ENCODE data around the gene TK1.
"Not testable (repeated sequence)": the region's sequence is repeated elsewhere in the genome, so short reads cannot be mapped to it uniquely, and the experiment has no call there.

Gene TK1

GRCh38 chr17:78186692-78187595 lies at the start of gene TK1, which contains the start of gene AFMID:
Gene TK1 (minus strand): TSS chr17:78187052. CDS start chr17:78186994, 58 bp downstream.
Gene AFMID (plus strand): TSS chr17:78187362. CDS start chr17:78187371, 9 bp downstream.
- DNase-seq, result peak; percentile 89

GRCh38 chr17:78235885-78236284 lies 49.0 kb upstream of the TK1 start:
- no peak for DNase-seq

- not testable (repeated sequence) for DNase-seq
Observed at GRCh38 chr17:78235022-78235421, 48.2 kb upstream of the TK1 start.

- no peak for DNase-seq
Observed at GRCh38 chr17:78234261-78234865, 47.5 kb upstream of the TK1 start.

GRCh38 chr17:78233678-78234077 lies 46.8 kb upstream of the TK1 start:
- DNase-seq, result no peak

- no peak for DNase-seq
Observed at GRCh38 chr17:78232859-78233173, 46.0 kb upstream of the TK1 start.

GRCh38 chr17:78231991-78232858 lies 45.4 kb upstream of the TK1 start:
- no peak for DNase-seq

GRCh38 chr17:78230996-78231935 lies 44.4 kb upstream of the TK1 start, which contains the start of gene TMEM235:
Gene TMEM235 (plus strand): TSS chr17:78231631. CDS start chr17:78232024, 393 bp downstream.
- no peak for DNase-seq

GRCh38 chr17:78230252-78230962 lies 43.6 kb upstream of the TK1 start:
- DNase-seq, result no peak

GRCh38 chr17:78228176-78228575 lies 41.3 kb upstream of the TK1 start:
- DNase-seq, result no peak

- no peak for DNase-seq
Observed at GRCh38 chr17:78227455-78227916, 40.6 kb upstream of the TK1 start.

- no peak for DNase-seq
Observed at GRCh38 chr17:78226759-78227454, 40.1 kb upstream of the TK1 start.

GRCh38 chr17:78226055-78226758 lies 39.4 kb upstream of the TK1 start:
- no peak for DNase-seq

GRCh38 chr17:78225088-78225865 lies 38.4 kb upstream of the TK1 start:
- no peak for DNase-seq

- DNase-seq, result no peak
Observed at GRCh38 chr17:78224231-78225087, 37.6 kb upstream of the TK1 start.

- DNase-seq, result no peak
Observed at GRCh38 chr17:78223765-78224164, 36.9 kb upstream of the TK1 start.

- no peak for DNase-seq
Observed at GRCh38 chr17:78223061-78223460, 36.2 kb upstream of the TK1 start.
